Limb (tissue), 2 donors: ENCODE data around the gene SMARCD2.
"Not testable (repeated sequence)": the region's sequence is repeated elsewhere in the genome, so short reads cannot be mapped to it uniquely, and the experiment has no call there.

Source experiments
- DNase-seq, 2 donors: peaks; one replicate each; pipeline ENCODE4 v3.0.0-alpha.2; 2016; ENCODE audit errors: extremely low spot score in 2 of 2

The SMARCD2 gene

GRCh38 chr17:63842540-63843386 lies at the start of gene SMARCD2:
Gene SMARCD2 (minus strand): TSS chr17:63842685. CDS start chr17:63842674, 11 bp downstream.
- peak; percentile 97 to 98 for DNase-seq

- peak; percentile 29 to 46 for DNase-seq
Measured at GRCh38 chr17:63889026-63889848, 46.8 kb upstream of the SMARCD2 start.

- DNase-seq, result not testable (repeated sequence)
Measured at GRCh38 chr17:63885119-63885518, 42.6 kb upstream of the SMARCD2 start.

- not testable (repeated sequence) for DNase-seq
Measured at GRCh38 chr17:63882626-63883126, 40.2 kb upstream of the SMARCD2 start.

- peak; percentile 6 to 59 for DNase-seq
Measured at GRCh38 chr17:63881935-63882601, 39.6 kb upstream of the SMARCD2 start, which contains the start of gene GH2. Gene GH2 (minus strand): TSS chr17:63881944. CDS start chr17:63881801, 143 bp downstream.

- not testable (repeated sequence) for DNase-seq
Measured at GRCh38 chr17:63881337-63881736, 38.9 kb upstream of the SMARCD2 start.

- DNase-seq, result no peak
Measured at GRCh38 chr17:63880706-63881105, 38.2 kb upstream of the SMARCD2 start.

GRCh38 chr17:63878413-63878812 lies 35.9 kb upstream of the SMARCD2 start:
- DNase-seq, result not testable (repeated sequence)

GRCh38 chr17:63874693-63875092 lies 32.2 kb upstream of the SMARCD2 start:
- DNase-seq, result not testable (repeated sequence)

GRCh38 chr17:63874061-63874626 lies 31.7 kb upstream of the SMARCD2 start:
- DNase-seq, result not testable (repeated sequence)

GRCh38 chr17:63873577-63873976 lies 31.1 kb upstream of the SMARCD2 start, which contains the start of gene CSH2:
Gene CSH2 (minus strand): TSS chr17:63873677. CDS start chr17:63873614, 63 bp downstream.
- DNase-seq, result not testable (repeated sequence)

GRCh38 chr17:63871646-63872365 lies 29.3 kb upstream of the SMARCD2 start:
- DNase-seq, result not testable (repeated sequence)

- not testable (repeated sequence) for DNase-seq
Measured at GRCh38 chr17:63870292-63870665, 27.8 kb upstream of the SMARCD2 start.

- DNase-seq, result not testable (repeated sequence)
Measured at GRCh38 chr17:63869491-63870291, 27.2 kb upstream of the SMARCD2 start.

- DNase-seq, result not testable (repeated sequence)
Measured at GRCh38 chr17:63866625-63867024, 24.1 kb upstream of the SMARCD2 start.

GRCh38 chr17:63859257-63859656 lies 16.8 kb upstream of the SMARCD2 start:
- no peak for DNase-seq

- DNase-seq, result not testable (repeated sequence)
Measured at GRCh38 chr17:63856425-63856824, 13.9 kb upstream of the SMARCD2 start.

- no peak for DNase-seq
Measured at GRCh38 chr17:63855185-63855584, 12.7 kb upstream of the SMARCD2 start.

GRCh38 chr17:63854709-63855108 lies 12.2 kb upstream of the SMARCD2 start:
- DNase-seq, result no peak
